Muscle layer of colon (tissue), 2 donors: ENCODE measurements around the gene DHX36.

ENCODE experiments used
- H3K27ac ChIP-seq: one replicate; pipeline ENCODE4 v1.7.0; 2013; ENCODE audit warnings: low read depth, mild to moderate bottlenecking, low read length, moderate library complexity
- H3K27me3 ChIP-seq, 2 donors: one replicate each; pipeline ENCODE4 v1.7.0; 2013; ENCODE audit warnings: low read length in 2 of 2, mild to moderate bottlenecking in 2 of 2; ENCODE audit not compliant: insufficient read depth in 2 of 2, control insufficient read depth in 1 of 2
- H3K36me3 ChIP-seq: one replicate; pipeline ENCODE4 v1.7.0; 2013; ENCODE audit warnings: mild to moderate bottlenecking, low read length; ENCODE audit not compliant: insufficient read depth
- H3K4me1 ChIP-seq: one replicate; pipeline ENCODE4 v1.7.0; 2013; ENCODE audit warnings: mild to moderate bottlenecking, low read length; ENCODE audit not compliant: insufficient read depth
- H3K4me3 ChIP-seq, 2 donors: one replicate each; pipeline ENCODE4 v1.7.0; 2013; ENCODE audit warnings: low read length in 2 of 2, low read depth in 1 of 2, mild to moderate bottlenecking in 1 of 2, moderate library complexity in 1 of 2
- H3K9ac ChIP-seq: one replicate; pipeline ENCODE4 v1.7.0; 2013; ENCODE audit warnings: low read length
- H3K9me3 ChIP-seq: one replicate; pipeline ENCODE4 v1.7.0; 2013; ENCODE audit warnings: mild to moderate bottlenecking, low read length
- donor health status: abdominal sarcoma.
- donor health status: Adenocarcinoma of cecum.

Gene DHX36

DNA sequence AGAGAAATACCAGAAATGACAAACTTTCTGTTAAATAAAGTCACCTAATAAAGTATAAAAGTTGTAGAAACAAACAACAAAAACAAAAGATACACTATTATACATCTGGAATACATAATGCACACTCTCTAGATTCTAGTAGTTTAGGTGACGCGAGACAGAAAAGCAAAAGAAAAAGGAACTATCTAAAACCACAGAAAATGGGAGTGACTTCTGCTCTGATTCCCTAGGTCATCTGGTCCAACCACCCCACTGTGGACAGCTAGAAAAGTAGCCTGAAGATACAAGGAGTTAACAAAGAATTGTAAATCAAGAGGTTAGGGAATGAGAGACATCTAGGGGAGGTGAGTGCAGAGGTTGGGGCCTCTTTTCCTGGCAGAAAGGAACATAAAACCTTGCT lies 39.1 kb downstream of the DHX36 start:
- Histone ChIP-seq H3K27me3 (no peaks in the 10 kb centered on the region), H3K4me1 (no peaks in the 10 kb centered on the region), H3K9me3 (no peaks in the 10 kb centered on the region), H3K4me3 (no peak overlapping the region), H3K27ac (no peak overlapping the region), H3K9ac (no peak overlapping the region), H3K36me3 (peaks cover 37% of the 10 kb centered on the region)

DNA sequence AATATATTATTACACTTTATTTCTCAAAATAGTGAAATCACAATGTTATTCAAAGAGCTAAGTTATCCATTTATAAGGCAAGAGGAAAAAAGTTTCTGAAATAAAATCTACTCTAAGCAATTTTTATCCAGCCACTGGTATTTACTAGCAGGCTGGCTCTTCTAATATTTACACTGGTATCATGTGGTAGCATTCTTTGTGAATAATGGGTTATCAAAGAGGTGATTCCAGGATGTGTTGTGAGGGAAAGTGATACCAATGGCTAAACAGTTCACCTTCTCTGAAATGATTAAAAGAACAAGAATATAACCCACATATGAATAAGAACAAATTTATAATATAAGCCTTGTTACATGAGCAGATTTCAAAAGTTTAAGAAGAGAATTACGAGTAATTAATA lies 44.1 kb downstream of the DHX36 start:
- Histone ChIP-seq H3K27me3 (no peaks in the 10 kb centered on the region), H3K36me3 (peaks cover 47% of the 10 kb centered on the region), H3K9me3 (no peaks in the 10 kb centered on the region), H3K9ac (no peak overlapping the region), H3K4me3 (no peak overlapping the region), H3K27ac (no peak overlapping the region), H3K4me1 (no peaks in the 10 kb centered on the region)

GRCh38 chr3:154275965-154276364 lies 48.3 kb downstream of the DHX36 start:
- H3K9ac ChIP-seq: no peak overlapping the region
- H3K27ac ChIP-seq: no peak overlapping the region
- H3K36me3 ChIP-seq: peaks cover 25% of the 10 kb centered on the region
- H3K9me3 ChIP-seq: no peaks in the 10 kb centered on the region
- H3K27me3 ChIP-seq: no peaks in the 10 kb centered on the region
- H3K4me3 ChIP-seq: no peak overlapping the region
- no peaks in the 10 kb centered on the region for H3K4me1 ChIP-seq

DNA sequence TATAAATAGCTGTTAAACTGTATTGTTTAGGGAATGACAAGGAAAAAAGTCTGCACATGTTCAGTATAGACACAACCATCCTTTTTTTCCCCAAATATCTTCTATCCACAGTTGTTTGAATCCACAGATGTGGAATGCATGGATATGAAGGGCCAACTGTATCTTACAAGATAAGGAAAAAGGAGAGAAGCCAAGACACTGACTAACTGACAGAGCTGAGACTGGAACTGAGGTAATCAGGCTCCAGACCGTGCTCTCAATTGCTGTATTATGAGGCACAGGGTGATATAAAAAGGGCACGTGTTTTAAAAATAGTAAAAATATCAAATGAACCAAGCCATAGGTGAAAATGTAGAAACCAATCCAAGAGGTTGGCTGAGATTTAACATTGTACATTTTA lies 49.0 kb downstream of the DHX36 start:
- H3K9ac ChIP-seq: no peak overlapping the region

GRCh38 chr3:154274348-154274747 lies 49.9 kb downstream of the DHX36 start:
- Histone ChIP-seq H3K4me1 (no peaks in the 10 kb centered on the region), H3K9me3 (no peaks in the 10 kb centered on the region), H3K36me3 (peaks cover 28% of the 10 kb centered on the region), H3K9ac (no peak overlapping the region), H3K27ac (no peak overlapping the region), H3K4me3 (no peak overlapping the region), H3K27me3 (no peaks in the 10 kb centered on the region)

More for the DNA sequence above, 49.0 kb downstream of the DHX36 start:
- Histone ChIP-seq H3K36me3 (peaks cover 25% of the 10 kb centered on the region), H3K27me3 (no peaks in the 10 kb centered on the region), H3K4me3 (no peak overlapping the region), H3K27ac (no peak overlapping the region), H3K9me3 (no peaks in the 10 kb centered on the region), H3K4me1 (no peaks in the 10 kb centered on the region)

GRCh38 chr3:154273381-154273780 lies 50.9 kb downstream of the DHX36 start:
- H3K4me3 ChIP-seq: no peak overlapping the region
- peaks cover 23% of the 10 kb centered on the region for H3K36me3 ChIP-seq
- H3K27me3 ChIP-seq: no peaks in the 10 kb centered on the region
- H3K4me1 ChIP-seq: no peaks in the 10 kb centered on the region
- H3K9me3 ChIP-seq: no peaks in the 10 kb centered on the region
- no peak overlapping the region for H3K9ac ChIP-seq
- H3K27ac ChIP-seq: no peak overlapping the region

GRCh38 chr3:154254527-154254926 lies 69.8 kb downstream of the DHX36 start:
- Histone ChIP-seq H3K27ac (no peak overlapping the region), H3K9ac (no peak overlapping the region), H3K27me3 (no peaks in the 10 kb centered on the region), H3K4me1 (peaks cover 14% of the 10 kb centered on the region), H3K36me3 (peaks cover 65% of the 10 kb centered on the region), H3K4me3 (no peak overlapping the region), H3K9me3 (no peaks in the 10 kb centered on the region)

DNA sequence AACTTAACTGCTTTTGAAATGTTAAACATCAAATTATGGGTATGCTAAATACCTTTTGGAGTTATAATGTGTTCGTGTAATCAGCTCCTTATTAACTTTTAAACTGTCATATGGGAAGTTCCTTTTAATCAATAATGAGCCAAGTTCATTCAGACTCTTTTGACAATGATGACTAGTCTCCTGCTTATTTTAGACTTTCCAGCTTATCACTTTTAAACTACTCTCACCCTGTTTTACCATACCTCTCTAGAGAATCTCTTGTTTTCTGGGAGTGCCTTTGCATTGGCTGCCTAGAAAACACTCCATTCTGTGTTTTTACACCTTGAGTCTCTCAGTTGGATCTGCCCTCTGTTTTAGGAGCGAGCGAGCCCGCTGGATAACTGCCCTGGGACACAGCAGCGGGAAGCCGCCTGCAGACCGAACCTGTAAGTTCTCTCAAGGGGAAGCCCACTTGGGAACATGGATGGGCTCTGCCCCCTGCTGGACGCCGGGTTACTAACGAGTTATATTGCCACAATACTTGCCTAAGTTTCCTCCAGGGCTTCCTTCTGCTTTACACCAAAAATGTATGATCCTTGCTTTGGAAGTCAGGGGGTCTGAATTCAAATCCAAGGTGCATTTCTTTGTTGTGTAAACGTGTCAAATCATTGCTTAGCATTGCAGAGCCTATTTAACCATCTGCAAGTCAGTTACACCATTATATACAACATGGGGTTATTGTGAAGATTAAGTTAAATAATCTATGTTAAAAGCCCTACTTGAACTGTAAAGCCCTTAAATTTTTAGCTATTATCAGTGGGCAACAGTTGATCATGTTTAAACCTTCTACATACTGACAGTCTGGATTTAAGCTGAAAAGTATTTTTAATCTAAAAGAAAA lies 71.3 kb downstream of the DHX36 start:
- H3K27me3 ChIP-seq: no peaks in the 10 kb centered on the region
- no peak overlapping the region for H3K9ac ChIP-seq
- H3K9me3 ChIP-seq: no peaks in the 10 kb centered on the region
- peak overlapping the region in 1 of 2 donors; percentile 42 for H3K4me3 ChIP-seq
- H3K27ac ChIP-seq: no peak overlapping the region
- H3K4me1 ChIP-seq: peaks cover 14% of the 10 kb centered on the region
- H3K36me3 ChIP-seq: peaks cover 50% of the 10 kb centered on the region

- Histone ChIP-seq H3K36me3 (peaks cover 40% of the 10 kb centered on the region), H3K4me3 (no peak overlapping the region), H3K4me1 (peaks cover 14% of the 10 kb centered on the region), H3K9ac (no peak overlapping the region), H3K9me3 (no peaks in the 10 kb centered on the region), H3K27ac (no peak overlapping the region), H3K27me3 (no peaks in the 10 kb centered on the region)
Observed at GRCh38 chr3:154251610-154252009, 72.7 kb downstream of the DHX36 start.

DNA sequence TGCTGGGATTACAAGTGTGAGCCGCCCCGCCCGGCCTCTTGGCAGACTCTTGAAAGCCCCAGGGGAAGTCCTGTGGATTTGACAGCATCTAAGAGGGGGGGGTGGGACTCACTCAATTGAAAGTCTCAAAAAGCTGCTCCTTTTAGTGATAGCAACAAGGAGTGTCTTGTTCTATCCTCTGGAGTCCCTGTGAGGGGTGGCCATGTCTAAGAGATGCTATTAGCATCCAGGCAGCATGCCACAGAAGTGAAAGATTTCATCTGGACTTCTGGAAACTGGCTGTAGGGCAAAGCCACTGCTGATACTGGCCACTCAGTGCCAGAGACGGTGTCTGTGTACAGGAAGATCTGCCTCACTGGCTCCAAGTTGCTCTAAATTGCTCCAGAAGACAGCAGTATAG lies 74.0 kb downstream of the DHX36 start:
- no peaks in the 10 kb centered on the region for H3K9me3 ChIP-seq

DNA sequence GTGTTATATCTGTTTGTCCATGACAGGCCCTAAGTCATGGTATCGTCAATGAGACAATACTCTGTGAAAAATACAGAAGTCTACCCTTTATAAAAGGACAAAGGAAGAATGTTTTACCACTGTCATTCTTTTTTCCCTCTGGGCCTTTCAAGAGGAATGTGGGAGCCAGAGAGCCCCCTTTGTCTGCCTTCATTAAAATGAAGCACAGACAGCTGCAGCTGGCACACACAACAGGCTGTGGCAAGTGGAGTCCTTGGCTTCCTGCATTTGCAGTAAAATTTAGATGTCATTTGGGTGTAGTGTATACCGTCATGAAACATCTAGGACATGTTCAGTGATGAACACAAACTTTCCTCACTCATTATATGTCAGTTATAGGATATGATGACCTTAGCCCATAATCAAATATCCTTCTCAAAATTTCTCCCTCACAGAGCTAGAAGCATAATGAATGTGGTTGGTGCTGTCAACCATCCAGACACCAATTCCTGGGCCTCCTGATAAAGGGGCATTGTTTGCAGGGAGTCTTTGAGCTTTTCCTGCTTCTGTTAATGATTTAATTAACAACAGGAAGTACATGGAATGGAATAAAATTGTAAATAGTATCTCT lies 76.4 kb downstream of the DHX36 start:
- Histone ChIP-seq H3K9me3 (no peaks in the 10 kb centered on the region), H3K36me3 (peaks cover 14% of the 10 kb centered on the region), H3K4me3 (no peak overlapping the region), H3K4me1 (peaks cover 18% of the 10 kb centered on the region), H3K27me3 (no peaks in the 10 kb centered on the region), H3K9ac (no peak overlapping the region), H3K27ac (no peak overlapping the region)

More for the DNA sequence above, 74.0 kb downstream of the DHX36 start:
- Histone ChIP-seq H3K27ac (no peak overlapping the region), H3K9ac (no peak overlapping the region), H3K27me3 (no peaks in the 10 kb centered on the region), H3K4me3 (no peak overlapping the region), H3K36me3 (peaks cover 36% of the 10 kb centered on the region), H3K4me1 (peaks cover 14% of the 10 kb centered on the region)
